Measurements from ENCODE around the gene PES1.

DNA sequence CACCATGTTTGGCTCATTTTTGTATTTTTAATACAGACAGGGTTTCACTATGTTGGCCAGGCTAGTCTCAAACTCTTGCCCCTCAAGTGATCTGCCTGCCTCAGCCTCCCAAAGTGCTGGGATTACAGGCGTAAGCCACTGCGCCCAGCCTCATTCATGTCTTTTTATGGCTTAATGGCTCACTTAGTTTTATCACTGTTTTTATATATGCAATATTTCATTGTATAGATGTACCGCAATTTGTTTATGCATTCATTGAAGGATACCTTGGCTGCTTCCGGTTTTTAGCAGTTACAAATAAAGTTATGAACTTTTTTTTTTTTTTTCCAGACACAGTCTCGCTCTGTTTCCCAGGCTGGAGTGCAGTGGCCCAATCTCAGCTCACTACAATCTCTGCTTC, 9.8 kb upstream of the PES1 start:
- TF ChIP-seq, protein P1, sequence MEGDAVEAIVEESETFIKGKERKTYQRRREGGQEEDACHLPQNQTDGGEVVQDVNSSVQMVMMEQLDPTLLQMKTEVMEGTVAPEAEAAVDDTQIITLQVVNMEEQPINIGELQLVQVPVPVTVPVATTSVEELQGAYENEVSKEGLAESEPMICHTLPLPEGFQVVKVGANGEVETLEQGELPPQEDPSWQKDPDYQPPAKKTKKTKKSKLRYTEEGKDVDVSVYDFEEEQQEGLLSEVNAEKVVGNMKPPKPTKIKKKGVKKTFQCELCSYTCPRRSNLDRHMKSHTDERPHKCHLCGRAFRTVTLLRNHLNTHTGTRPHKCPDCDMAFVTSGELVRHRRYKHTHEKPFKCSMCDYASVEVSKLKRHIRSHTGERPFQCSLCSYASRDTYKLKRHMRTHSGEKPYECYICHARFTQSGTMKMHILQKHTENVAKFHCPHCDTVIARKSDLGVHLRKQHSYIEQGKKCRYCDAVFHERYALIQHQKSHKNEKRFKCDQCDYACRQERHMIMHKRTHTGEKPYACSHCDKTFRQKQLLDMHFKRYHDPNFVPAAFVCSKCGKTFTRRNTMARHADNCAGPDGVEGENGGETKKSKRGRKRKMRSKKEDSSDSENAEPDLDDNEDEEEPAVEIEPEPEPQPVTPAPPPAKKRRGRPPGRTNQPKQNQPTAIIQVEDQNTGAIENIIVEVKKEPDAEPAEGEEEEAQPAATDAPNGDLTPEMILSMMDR (IDR thresholded peaks at IDR 0.05; ENCODE audit: insufficient read depth, low read length, poor library complexity, severe bottlenecking): no peak
- no peak for TF ChIP-seq EZH2phosphoT487 (conservative IDR thresholded peaks at IDR 0.05; ENCODE audit: low read length)

All from SU-DHL-6 (cell line).